Astrocyte (in vitro differentiated cells and primary cell): ENCODE data around the gene WDR75. TPM values are rescaled to one million over a fixed set of nuclear protein-coding genes. Genes with fewer than 3 reads are reported as not detected.

ENCODE experiments used
- DNase-seq: peaks from one replicate; pipeline ENCODE4 v3.0.0-alpha.2; 2010; ENCODE audit warnings: low read depth
- FAIRE-seq: peaks from 2 replicates; lab custom pipeline; 2011; peaks lifted over from hg19 to GRCh38; lab: Jason Lieb, UNC
- H2AFZ ChIP-seq: 2 replicates; pipeline ENCODE4 v1.6.0; 2012; ENCODE audit warnings: low read depth, low read length, inconsistent platforms
- H3K27ac ChIP-seq: 2 replicates; pipeline ENCODE4 v1.5.1; 2011; ENCODE audit warnings: low read depth, low read length, inconsistent platforms
- H3K27me3 ChIP-seq: 2 replicates; pipeline ENCODE4 v1.6.0; 2011; ENCODE audit warnings: low read length, inconsistent platforms; ENCODE audit not compliant: insufficient read depth
- H3K36me3 ChIP-seq: 2 replicates; pipeline ENCODE4 v1.5.1; 2011; ENCODE audit warnings: low read length, inconsistent platforms; ENCODE audit not compliant: insufficient read depth
- H3K4me1 ChIP-seq: 2 replicates; pipeline ENCODE4 v1.5.1; 2011; ENCODE audit warnings: low read length, inconsistent platforms; ENCODE audit not compliant: insufficient read depth
- H3K4me2 ChIP-seq: 2 replicates; pipeline ENCODE4 v1.6.0; 2012; ENCODE audit warnings: low read length, inconsistent platforms
- H3K4me3 ChIP-seq: 2 replicates; pipeline ENCODE4 v1.5.1; 2011; ENCODE audit warnings: low read depth, mild to moderate bottlenecking, low read length, inconsistent platforms; ENCODE audit not compliant: insufficient read depth
- H3K79me2 ChIP-seq: 2 replicates; pipeline ENCODE4 v1.6.0; 2012; ENCODE audit warnings: mild to moderate bottlenecking, low read length, inconsistent platforms; ENCODE audit not compliant: insufficient read depth
- H3K9ac ChIP-seq: 2 replicates; pipeline ENCODE4 v1.6.0; 2012; ENCODE audit warnings: mild to moderate bottlenecking, low read length, inconsistent platforms
- H3K9me3 ChIP-seq: 2 replicates; pipeline ENCODE4 v1.5.1; 2012; ENCODE audit warnings: low read depth, mild to moderate bottlenecking, low read length, inconsistent platforms; ENCODE audit not compliant: insufficient read depth
- H4K20me1 ChIP-seq: 2 replicates; pipeline ENCODE4 v1.6.0; 2012; ENCODE audit warnings: low read length, inconsistent platforms; ENCODE audit not compliant: insufficient read depth
- H3K27ac Mint-ChIP-seq: one replicate; pipeline ENCODE4 v1.8.0; 2021; ENCODE audit warnings: mild to moderate bottlenecking, mixed read lengths; ENCODE audit not compliant: unreplicated experiment
- H3K27me3 Mint-ChIP-seq: one replicate; pipeline ENCODE4 v1.8.0; 2021; ENCODE audit warnings: low read depth, mixed read lengths; ENCODE audit not compliant: unreplicated experiment
- H3K36me3 Mint-ChIP-seq: one replicate; pipeline ENCODE4 v1.8.0; 2021; ENCODE audit warnings: low read depth, mixed read lengths; ENCODE audit not compliant: unreplicated experiment
- H3K4me1 Mint-ChIP-seq: one replicate; pipeline ENCODE4 v1.8.0; 2021; ENCODE audit warnings: low read depth, mixed read lengths; ENCODE audit not compliant: unreplicated experiment
- H3K4me3 Mint-ChIP-seq: one replicate; pipeline ENCODE4 v1.8.0; 2021; ENCODE audit warnings: mild to moderate bottlenecking, moderate library complexity, mixed read lengths; ENCODE audit not compliant: unreplicated experiment
- H3K9me3 Mint-ChIP-seq: one replicate; pipeline ENCODE4 v1.8.0; 2021; ENCODE audit warnings: mild to moderate bottlenecking, mixed read lengths; ENCODE audit not compliant: unreplicated experiment
- CTCF ChIP-seq: IDR thresholded peaks from 2 replicates; pipeline ENCODE4 v1.5.1; 2011; ENCODE audit warnings: low read depth, mild to moderate bottlenecking, inconsistent platforms, low read length, moderate library complexity; ENCODE audit not compliant: insufficient read depth
- EZH2 ChIP-seq: IDR thresholded peaks from 2 replicates; pipeline ENCODE4 v1.6.1; 2012; ENCODE audit warnings: mild to moderate bottlenecking, low read length, inconsistent platforms; ENCODE audit not compliant: insufficient read depth
- total RNA-seq: library from RNA; stranded (reverse); gene quantifications from 2 replicates; pipeline ENCODE4 v1.2.1, GENCODE V29; 2021

WDR75 gene
- total RNA-seq, 1 donor from 2014 or later, result 38.9 TPM

DNA sequence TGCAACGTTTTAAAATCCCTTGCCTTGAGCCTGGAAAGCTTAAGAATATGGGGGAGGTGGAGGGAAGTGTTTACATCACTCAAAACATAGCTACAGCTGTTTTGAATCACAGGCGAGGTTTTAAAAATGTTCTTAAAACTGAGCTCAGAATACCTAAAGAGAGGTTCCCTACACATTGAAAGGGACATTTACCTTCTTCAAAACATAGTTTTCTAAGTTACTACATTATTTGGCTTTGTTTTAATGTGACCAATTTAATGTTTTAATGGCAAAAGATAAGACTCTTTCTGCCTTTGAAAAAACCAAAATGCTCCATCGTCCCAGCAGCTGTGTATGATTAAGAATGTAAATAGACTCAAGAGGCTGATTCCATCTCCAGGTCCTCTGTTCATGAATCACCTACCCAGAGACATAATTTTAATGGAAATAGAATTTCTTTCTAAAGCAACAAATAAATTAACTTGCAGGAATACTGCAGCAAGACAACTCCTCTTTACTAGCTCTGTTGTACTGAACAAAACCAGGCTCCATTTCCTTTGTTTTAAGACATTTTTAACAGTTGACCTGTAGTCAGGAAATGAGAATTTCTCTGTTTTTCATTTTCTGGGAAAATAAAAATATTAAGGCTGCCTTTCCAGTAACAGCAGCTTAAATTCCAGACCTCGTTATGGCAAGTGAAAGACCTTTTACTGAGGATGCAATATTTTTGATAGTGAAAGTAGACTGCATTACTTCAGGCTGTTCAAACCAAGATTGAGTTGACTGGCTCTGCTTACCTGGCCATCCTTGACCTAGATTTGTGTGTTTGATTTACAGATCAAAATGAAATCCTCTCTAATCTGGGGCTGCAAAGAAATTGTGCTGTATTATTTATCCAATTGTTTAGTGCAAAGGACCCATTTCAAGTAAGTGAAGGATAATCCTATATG, 33.7 kb upstream of the WDR75 start:
- Histone ChIP-seq H3K4me3 (peak overlapping the region; percentile 20), H3K79me2 (no peaks in the 10 kb centered on the region), H4K20me1 (no peaks in the 10 kb centered on the region), H2AFZ (no peak overlapping the region), H3K9ac (peak overlapping the region; percentile 76), H3K4me1 (peaks cover 39% of the 10 kb centered on the region), H3K4me2 (peak overlapping the region; percentile 66), H3K27me3 (no peaks in the 10 kb centered on the region), H3K36me3 (no peaks in the 10 kb centered on the region), H3K27ac (peak overlapping the region; percentile 88), H3K9me3 (no peaks in the 10 kb centered on the region)
- no peaks in the 10 kb centered on the region for H3K9me3 Mint-ChIP-seq
- TF ChIP-seq CTCF, result no peak
- TF ChIP-seq EZH2, result no peak
- H3K4me3 Mint-ChIP-seq, result no peak overlapping the region
- peaks cover 2% of the 10 kb centered on the region for H3K36me3 Mint-ChIP-seq
- H3K4me1 Mint-ChIP-seq, result peaks cover 43% of the 10 kb centered on the region
- FAIRE-seq, result peak; percentile 62
- no peaks in the 10 kb centered on the region for H3K27me3 Mint-ChIP-seq
- DNase-seq, result peak; percentile 78
- peak overlapping the region; percentile 78 for H3K27ac Mint-ChIP-seq

- H3K4me1 Mint-ChIP-seq, result peaks cover 38% of the 10 kb centered on the region
- H3K4me3 ChIP-seq, result no peak overlapping the region
- peak overlapping the region; percentile 78 for H3K27ac Mint-ChIP-seq
- peak overlapping the region; percentile 88 for H3K27ac ChIP-seq
- H3K27me3 Mint-ChIP-seq, result no peaks in the 10 kb centered on the region
- no peak overlapping the region for H2AFZ ChIP-seq
- H3K36me3 ChIP-seq, result no peaks in the 10 kb centered on the region
- no peak for FAIRE-seq
- peak overlapping the region; percentile 66 for H3K4me2 ChIP-seq
- H3K9me3 Mint-ChIP-seq, result no peaks in the 10 kb centered on the region
- no peaks in the 10 kb centered on the region for H4K20me1 ChIP-seq
- H3K9me3 ChIP-seq, result no peaks in the 10 kb centered on the region
- H3K36me3 Mint-ChIP-seq, result peaks cover 2% of the 10 kb centered on the region
- DNase-seq, result peak; percentile 8
- no peaks in the 10 kb centered on the region for H3K79me2 ChIP-seq
- H3K27me3 ChIP-seq, result no peaks in the 10 kb centered on the region
- no peak for TF ChIP-seq CTCF
- TF ChIP-seq EZH2, result no peak
- H3K4me3 Mint-ChIP-seq, result no peak overlapping the region
- peaks cover 39% of the 10 kb centered on the region for H3K4me1 ChIP-seq
- peak overlapping the region; percentile 76 for H3K9ac ChIP-seq
These were observed 33.0 kb upstream of the WDR75 start for GRCh38 chr2:189408294-189408693.

GRCh38 chr2:189409131-189409530, 32.1 kb upstream of the WDR75 start:
- no peak overlapping the region for H3K4me2 ChIP-seq
- no peak for TF ChIP-seq CTCF
- no peak for TF ChIP-seq EZH2

More at GRCh38 chr2:189409131-189409530, 32.1 kb upstream of the WDR75 start:
- Mint-ChIP-seq H3K27ac (peak overlapping the region; percentile 79), H3K27me3 (no peaks in the 10 kb centered on the region), H3K9me3 (no peaks in the 10 kb centered on the region), H3K4me1 (peaks cover 37% of the 10 kb centered on the region), H3K4me3 (no peak overlapping the region), H3K36me3 (peaks cover 2% of the 10 kb centered on the region)
- DNase-seq (peak; percentile 26), FAIRE-seq (no peak)
- no peak overlapping the region for H3K4me3 ChIP-seq
- H2AFZ ChIP-seq, result no peak overlapping the region
- no peak overlapping the region for H3K9ac ChIP-seq
- H3K79me2 ChIP-seq, result no peaks in the 10 kb centered on the region
- H4K20me1 ChIP-seq, result no peaks in the 10 kb centered on the region
- H3K36me3 ChIP-seq, result no peaks in the 10 kb centered on the region
- H3K27me3 ChIP-seq, result no peaks in the 10 kb centered on the region
- H3K9me3 ChIP-seq, result no peaks in the 10 kb centered on the region
- peak overlapping the region; percentile 43 for H3K27ac ChIP-seq
- H3K4me1 ChIP-seq, result peaks cover 39% of the 10 kb centered on the region
